HepG2 (cell line): ENCODE results near the gene DAG1. TPM values are rescaled to one million over a fixed set of nuclear protein-coding genes. Genes with fewer than 3 reads are reported as not detected.
A peak's percentile ranks its signal among the peaks of the same experiment; 100 is the strongest.

Experiments
- HNRNPL ChIP-seq: fragments of 200-400 bp; formaldehyde crosslinking; IDR thresholded peaks from 2 replicates; pipeline ENCODE4 v1.6.1; 2017; ENCODE audit warnings: mild to moderate bottlenecking, low read depth, low read length
- POLR2AphosphoS5 ChIP-seq: IDR thresholded peaks from 2 replicates; pipeline ENCODE4 v1.6.1; 2012; ENCODE audit warnings: low read depth, low read length
- SNRNP70 ChIP-seq: fragments of 200-400 bp; formaldehyde crosslinking; IDR thresholded peaks from 2 replicates; pipeline ENCODE4 v1.6.1; 2017; ENCODE audit warnings: mild to moderate bottlenecking, low read depth, low read length, moderate library complexity
- ZFX ChIP-seq: sonication (generic); formaldehyde crosslinking; IDR thresholded peaks from 2 replicates; pipeline ENCODE4 v1.4.0; 2020; ENCODE audit warnings: mild to moderate bottlenecking, low read depth, missing genetic modification reagents, moderate library complexity
- ZMAT3 ChIP-seq: sonication (generic); formaldehyde crosslinking; conservative IDR thresholded peaks from 2 replicates; pipeline ENCODE4 v1.7.0; 2021; ENCODE audit warnings: missing genetic modification reagents
- ZNF160 ChIP-seq: sonication (generic); formaldehyde crosslinking; IDR thresholded peaks from 2 replicates; pipeline ENCODE4 v1.8.0; 2022; ENCODE audit warnings: mild to moderate bottlenecking, inconsistent platforms, missing genetic modification reagents
- ZNF329 ChIP-seq: sonication (generic); formaldehyde crosslinking; IDR thresholded peaks from 2 replicates; pipeline ENCODE4 v1.9.0; 2021; ENCODE audit warnings: low read depth, mild to moderate bottlenecking, missing genetic modification reagents
- ZNF335 ChIP-seq: sonication (generic); formaldehyde crosslinking; IDR thresholded peaks from 2 replicates; pipeline ENCODE4 v1.4.0; 2020; ENCODE audit warnings: missing genetic modification reagents
- ZNF530 ChIP-seq: sonication (generic); formaldehyde crosslinking; IDR thresholded peaks from 2 replicates; pipeline ENCODE4 v1.5.0; 2020; ENCODE audit warnings: low read depth, mild to moderate bottlenecking, missing genetic modification reagents
- ZNF557 ChIP-seq: sonication (generic); formaldehyde crosslinking; IDR thresholded peaks from 2 replicates; pipeline ENCODE4 v1.4.0; 2020; ENCODE audit warnings: missing genetic modification reagents
- polyA plus RNA-seq, 8 experiments: library from polyadenylated mRNA; depleted of rRNA in 3 of 8; stranded (reverse) in 7 of 8; unstranded in 1 of 8; fragments of >200 nt; fragmentation: Illumina TruSeq in 4 of 8; extraction: Trizol in 4 of 8; gene quantifications; 2 replicates each; pipeline versions ENCODE4 v1.2.1 to v1.2.3, GENCODE V29; 2011 to 2016; ENCODE audit warnings: low read depth in 4 of 8, missing spikeins in 1 of 8, mixed read lengths in 1 of 8; ENCODE audit not compliant: insufficient read depth in 1 of 8
- total RNA-seq, 5 experiments: library from RNA; depleted of rRNA; stranded (reverse); fragments of >200 nt; fragmentation: Illumina TruSeq; extraction: Trizol; gene quantifications; 2 replicates each; pipeline ENCODE4 v1.2.3, GENCODE V29; 2016; ENCODE audit warnings: low read depth in 1 of 5
- TF ChIP-seq, protein P1 (sequence below): sonication (generic); formaldehyde crosslinking; IDR thresholded peaks from 2 replicates; pipeline ENCODE4 v1.5.1; 2020; ENCODE audit warnings: mild to moderate bottlenecking, missing genetic modification reagents, moderate library complexity
- TF ChIP-seq, protein P2 (sequence below): sonication (generic); formaldehyde crosslinking; conservative IDR thresholded peaks from 2 replicates; pipeline ENCODE4 v1.8.1; 2023; ENCODE audit warnings: missing genetic modification reagents
- TF ChIP-seq, protein P3 (sequence below): sonication (generic); formaldehyde crosslinking; IDR thresholded peaks from 2 replicates; pipeline ENCODE4 v1.8.1; 2022; ENCODE audit warnings: mild to moderate bottlenecking, missing genetic modification reagents
- TF ChIP-seq, protein P4 (sequence below): sonication (generic); formaldehyde crosslinking; IDR thresholded peaks from 2 replicates; pipeline ENCODE4 v1.5.0; 2020; ENCODE audit warnings: mild to moderate bottlenecking, missing genetic modification reagents
- TF ChIP-seq, protein P5 (sequence below): sonication (generic); formaldehyde crosslinking; IDR thresholded peaks from 2 replicates; pipeline ENCODE4 v1.4.0; 2020; ENCODE audit warnings: missing genetic modification reagents
- TF ChIP-seq, protein P6 (sequence below): sonication (generic); formaldehyde crosslinking; conservative IDR thresholded peaks from 2 replicates; pipeline ENCODE4 v1.4.0; 2020; ENCODE audit warnings: missing genetic modification reagents

The DAG1 gene
- total and polyA plus RNA-seq, 2 of the 13 experiments (the other 11 are each of a cell fraction or from before 2014, with no cell fraction given) = 47.3 to 50.4 TPM

DNA sequence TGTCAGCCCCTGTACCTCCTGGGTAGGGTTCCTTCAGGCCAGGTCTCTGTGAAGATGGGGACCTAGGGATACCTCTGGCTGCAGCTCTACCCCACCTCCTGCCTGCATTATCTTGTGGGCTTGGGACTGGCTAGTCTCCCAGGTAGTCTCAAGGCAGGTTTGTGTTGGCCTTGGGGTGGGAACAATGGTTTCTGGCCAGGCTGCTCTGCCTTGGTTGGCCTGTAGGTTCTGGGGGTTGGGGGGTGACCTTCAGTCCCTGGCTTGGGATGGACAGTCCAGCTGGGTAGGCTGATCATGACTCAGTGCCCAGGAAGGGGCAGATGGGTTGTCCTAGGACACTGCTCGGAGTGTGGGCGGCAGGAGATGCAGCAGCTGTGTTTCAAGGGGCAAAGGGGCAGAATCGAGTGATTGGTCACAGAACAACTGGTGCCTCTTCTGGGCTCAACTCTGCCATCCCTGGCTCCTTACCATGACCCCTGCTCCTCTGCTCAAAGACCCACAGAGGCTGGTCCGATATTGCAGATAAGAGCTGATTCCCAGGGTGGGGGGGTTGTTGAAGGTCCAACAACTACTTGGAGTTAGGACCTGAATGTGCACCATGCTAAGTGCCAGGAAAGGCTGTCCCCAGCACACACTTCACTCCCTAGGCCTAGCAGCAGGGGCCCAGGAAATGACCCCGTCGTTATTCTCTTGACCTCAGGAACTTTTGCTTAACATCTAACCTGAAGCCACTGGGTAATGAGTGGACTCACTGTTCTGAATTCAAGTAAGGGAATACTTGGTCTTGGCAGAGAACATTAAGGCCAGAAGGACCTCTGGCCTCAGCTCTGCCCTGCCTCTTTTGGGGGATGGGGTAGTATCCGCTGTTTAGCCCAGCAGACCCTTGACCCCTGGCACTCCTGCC is 66.2 kb downstream of the DAG1 start (continued):
- TF ChIP-seq, protein P1, sequence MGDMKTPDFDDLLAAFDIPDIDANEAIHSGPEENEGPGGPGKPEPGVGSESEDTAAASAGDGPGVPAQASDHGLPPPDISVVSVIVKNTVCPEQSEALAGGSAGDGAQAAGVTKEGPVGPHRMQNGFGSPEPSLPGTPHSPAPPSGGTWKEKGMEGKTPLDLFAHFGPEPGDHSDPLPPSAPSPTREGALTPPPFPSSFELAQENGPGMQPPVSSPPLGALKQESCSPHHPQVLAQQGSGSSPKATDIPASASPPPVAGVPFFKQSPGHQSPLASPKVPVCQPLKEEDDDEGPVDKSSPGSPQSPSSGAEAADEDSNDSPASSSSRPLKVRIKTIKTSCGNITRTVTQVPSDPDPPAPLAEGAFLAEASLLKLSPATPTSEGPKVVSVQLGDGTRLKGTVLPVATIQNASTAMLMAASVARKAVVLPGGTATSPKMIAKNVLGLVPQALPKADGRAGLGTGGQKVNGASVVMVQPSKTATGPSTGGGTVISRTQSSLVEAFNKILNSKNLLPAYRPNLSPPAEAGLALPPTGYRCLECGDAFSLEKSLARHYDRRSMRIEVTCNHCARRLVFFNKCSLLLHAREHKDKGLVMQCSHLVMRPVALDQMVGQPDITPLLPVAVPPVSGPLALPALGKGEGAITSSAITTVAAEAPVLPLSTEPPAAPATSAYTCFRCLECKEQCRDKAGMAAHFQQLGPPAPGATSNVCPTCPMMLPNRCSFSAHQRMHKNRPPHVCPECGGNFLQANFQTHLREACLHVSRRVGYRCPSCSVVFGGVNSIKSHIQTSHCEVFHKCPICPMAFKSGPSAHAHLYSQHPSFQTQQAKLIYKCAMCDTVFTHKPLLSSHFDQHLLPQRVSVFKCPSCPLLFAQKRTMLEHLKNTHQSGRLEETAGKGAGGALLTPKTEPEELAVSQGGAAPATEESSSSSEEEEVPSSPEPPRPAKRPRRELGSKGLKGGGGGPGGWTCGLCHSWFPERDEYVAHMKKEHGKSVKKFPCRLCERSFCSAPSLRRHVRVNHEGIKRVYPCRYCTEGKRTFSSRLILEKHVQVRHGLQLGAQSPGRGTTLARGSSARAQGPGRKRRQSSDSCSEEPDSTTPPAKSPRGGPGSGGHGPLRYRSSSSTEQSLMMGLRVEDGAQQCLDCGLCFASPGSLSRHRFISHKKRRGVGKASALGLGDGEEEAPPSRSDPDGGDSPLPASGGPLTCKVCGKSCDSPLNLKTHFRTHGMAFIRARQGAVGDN (CRISPR knock-in tag) = peak; percentile 31; the same call in 1 of the 2 replicates
- TF ChIP-seq, protein P2, sequence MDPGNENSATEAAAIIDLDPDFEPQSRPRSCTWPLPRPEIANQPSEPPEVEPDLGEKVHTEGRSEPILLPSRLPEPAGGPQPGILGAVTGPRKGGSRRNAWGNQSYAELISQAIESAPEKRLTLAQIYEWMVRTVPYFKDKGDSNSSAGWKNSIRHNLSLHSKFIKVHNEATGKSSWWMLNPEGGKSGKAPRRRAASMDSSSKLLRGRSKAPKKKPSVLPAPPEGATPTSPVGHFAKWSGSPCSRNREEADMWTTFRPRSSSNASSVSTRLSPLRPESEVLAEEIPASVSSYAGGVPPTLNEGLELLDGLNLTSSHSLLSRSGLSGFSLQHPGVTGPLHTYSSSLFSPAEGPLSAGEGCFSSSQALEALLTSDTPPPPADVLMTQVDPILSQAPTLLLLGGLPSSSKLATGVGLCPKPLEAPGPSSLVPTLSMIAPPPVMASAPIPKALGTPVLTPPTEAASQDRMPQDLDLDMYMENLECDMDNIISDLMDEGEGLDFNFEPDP = 0 out of 2 replicates have a peak, but pooled peaks have one; percentile 30
- TF ChIP-seq ZFX (CRISPR knock-in tag) = peak; percentile 17; the same call in 1 of the 2 replicates
- TF ChIP-seq, protein P3, sequence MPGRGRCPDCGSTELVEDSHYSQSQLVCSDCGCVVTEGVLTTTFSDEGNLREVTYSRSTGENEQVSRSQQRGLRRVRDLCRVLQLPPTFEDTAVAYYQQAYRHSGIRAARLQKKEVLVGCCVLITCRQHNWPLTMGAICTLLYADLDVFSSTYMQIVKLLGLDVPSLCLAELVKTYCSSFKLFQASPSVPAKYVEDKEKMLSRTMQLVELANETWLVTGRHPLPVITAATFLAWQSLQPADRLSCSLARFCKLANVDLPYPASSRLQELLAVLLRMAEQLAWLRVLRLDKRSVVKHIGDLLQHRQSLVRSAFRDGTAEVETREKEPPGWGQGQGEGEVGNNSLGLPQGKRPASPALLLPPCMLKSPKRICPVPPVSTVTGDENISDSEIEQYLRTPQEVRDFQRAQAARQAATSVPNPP (CRISPR knock-in tag) = no peak
- no peak for TF ChIP-seq ZNF557 (CRISPR knock-in tag)
- TF ChIP-seq ZNF335 = no peak
- 0 out of 2 replicates have a peak, but pooled peaks have one; percentile 20 for TF ChIP-seq HNRNPL
- TF ChIP-seq, protein P4, sequence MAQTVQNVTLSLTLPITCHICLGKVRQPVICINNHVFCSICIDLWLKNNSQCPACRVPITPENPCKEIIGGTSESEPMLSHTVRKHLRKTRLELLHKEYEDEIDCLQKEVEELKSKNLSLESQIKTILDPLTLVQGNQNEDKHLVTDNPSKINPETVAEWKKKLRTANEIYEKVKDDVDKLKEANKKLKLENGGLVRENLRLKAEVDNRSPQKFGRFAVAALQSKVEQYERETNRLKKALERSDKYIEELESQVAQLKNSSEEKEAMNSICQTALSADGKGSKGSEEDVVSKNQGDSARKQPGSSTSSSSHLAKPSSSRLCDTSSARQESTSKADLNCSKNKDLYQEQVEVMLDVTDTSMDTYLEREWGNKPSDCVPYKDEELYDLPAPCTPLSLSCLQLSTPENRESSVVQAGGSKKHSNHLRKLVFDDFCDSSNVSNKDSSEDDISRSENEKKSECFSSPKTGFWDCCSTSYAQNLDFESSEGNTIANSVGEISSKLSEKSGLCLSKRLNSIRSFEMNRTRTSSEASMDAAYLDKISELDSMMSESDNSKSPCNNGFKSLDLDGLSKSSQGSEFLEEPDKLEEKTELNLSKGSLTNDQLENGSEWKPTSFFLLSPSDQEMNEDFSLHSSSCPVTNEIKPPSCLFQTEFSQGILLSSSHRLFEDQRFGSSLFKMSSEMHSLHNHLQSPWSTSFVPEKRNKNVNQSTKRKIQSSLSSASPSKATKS = no peak
- TF ChIP-seq ZNF160 (CRISPR knock-in tag) = no peak
- TF ChIP-seq, protein P5, sequence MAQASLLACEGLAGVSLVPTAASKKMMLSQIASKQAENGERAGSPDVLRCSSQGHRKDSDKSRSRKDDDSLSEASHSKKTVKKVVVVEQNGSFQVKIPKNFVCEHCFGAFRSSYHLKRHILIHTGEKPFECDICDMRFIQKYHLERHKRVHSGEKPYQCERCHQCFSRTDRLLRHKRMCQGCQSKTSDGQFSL (CRISPR knock-in tag) = 0 out of 2 replicates have a peak, but pooled peaks have one; percentile 56
- no peak for TF ChIP-seq SNRNP70
- TF ChIP-seq ZNF530 (CRISPR knock-in tag) = no peak
- no peak for TF ChIP-seq ZNF329 (CRISPR knock-in tag)
- TF ChIP-seq, protein P6, sequence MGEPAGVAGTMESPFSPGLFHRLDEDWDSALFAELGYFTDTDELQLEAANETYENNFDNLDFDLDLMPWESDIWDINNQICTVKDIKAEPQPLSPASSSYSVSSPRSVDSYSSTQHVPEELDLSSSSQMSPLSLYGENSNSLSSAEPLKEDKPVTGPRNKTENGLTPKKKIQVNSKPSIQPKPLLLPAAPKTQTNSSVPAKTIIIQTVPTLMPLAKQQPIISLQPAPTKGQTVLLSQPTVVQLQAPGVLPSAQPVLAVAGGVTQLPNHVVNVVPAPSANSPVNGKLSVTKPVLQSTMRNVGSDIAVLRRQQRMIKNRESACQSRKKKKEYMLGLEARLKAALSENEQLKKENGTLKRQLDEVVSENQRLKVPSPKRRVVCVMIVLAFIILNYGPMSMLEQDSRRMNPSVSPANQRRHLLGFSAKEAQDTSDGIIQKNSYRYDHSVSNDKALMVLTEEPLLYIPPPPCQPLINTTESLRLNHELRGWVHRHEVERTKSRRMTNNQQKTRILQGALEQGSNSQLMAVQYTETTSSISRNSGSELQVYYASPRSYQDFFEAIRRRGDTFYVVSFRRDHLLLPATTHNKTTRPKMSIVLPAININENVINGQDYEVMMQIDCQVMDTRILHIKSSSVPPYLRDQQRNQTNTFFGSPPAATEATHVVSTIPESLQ = no peak
- peak; percentile 16; the same call in 1 of the 2 replicates for TF ChIP-seq POLR2AphosphoS5
- TF ChIP-seq ZMAT3 (CRISPR knock-in tag) = no peak
